VCaP (cell line): ENCODE measurements around the gene COL21A1.

Experiments used
- H3K27ac ChIP-seq: fragments of 450-650 bp; 2 replicates; pipeline ENCODE4 v1.5.1; 2017
- CTCF ChIP-seq: fragments of 450-650 bp; conservative IDR thresholded peaks from 2 replicates; pipeline ENCODE4 v1.5.1; 2017; ENCODE audit warnings: mild to moderate bottlenecking, moderate library complexity

The COL21A1 gene

GRCh38 chr6:56073315-56073714, 174.1 kb downstream of the COL21A1 start:
- no peak for TF ChIP-seq CTCF
- H3K27ac ChIP-seq = peak overlapping the region; percentile 33; the same call in 1 of the 2 replicates

- no peak for TF ChIP-seq CTCF
- no peak overlapping the region for H3K27ac ChIP-seq
These were observed 174.5 kb downstream of the COL21A1 start for GRCh38 chr6:56072856-56073255.

GRCh38 chr6:56065408-56065807, 182.0 kb downstream of the COL21A1 start:
- TF ChIP-seq CTCF = no peak

GRCh38 chr6:56062836-56063235, 184.5 kb downstream of the COL21A1 start:
- TF ChIP-seq CTCF = no peak
- no peak overlapping the region for H3K27ac ChIP-seq

More at GRCh38 chr6:56065408-56065807, 182.0 kb downstream of the COL21A1 start:
- no peak overlapping the region for H3K27ac ChIP-seq

- no peak overlapping the region for H3K27ac ChIP-seq
- no peak for TF ChIP-seq CTCF
These were observed 188.7 kb downstream of the COL21A1 start for GRCh38 chr6:56058636-56059035.

- no peak overlapping the region for H3K27ac ChIP-seq
- no peak for TF ChIP-seq CTCF
These were observed 192.2 kb downstream of the COL21A1 start for GRCh38 chr6:56055081-56055704.

GRCh38 chr6:56051202-56051598, 196.2 kb downstream of the COL21A1 start:
- no peak for TF ChIP-seq CTCF
- no peak overlapping the region for H3K27ac ChIP-seq
